IMR-90 (cell line): Measurements from ENCODE around the gene PLSCR5.

ENCODE experiments used
- MAFK ChIP-seq: IDR thresholded peaks from 2 replicates; pipeline ENCODE4 v1.6.1; 2012; ENCODE audit warnings: low read depth, low read length, improper control_type of control experiment
- NFE2L2 ChIP-seq: fragments of 150-350 bp; IDR thresholded peaks from 2 replicates; pipeline ENCODE4 v1.6.1; 2016; ENCODE audit warnings: low read depth, mild to moderate bottlenecking, low read length
- POLR2A ChIP-seq: IDR thresholded peaks from 2 replicates; pipeline ENCODE4 v1.6.1; 2012; ENCODE audit warnings: mild to moderate bottlenecking, low read depth, low read length
- TF ChIP-seq, protein P1 (sequence below): conservative IDR thresholded peaks from 2 replicates; pipeline ENCODE4 v1.5.1; 2012; ENCODE audit warnings: mild to moderate bottlenecking, low read depth, low read length, improper control_type of control experiment

DNA sequence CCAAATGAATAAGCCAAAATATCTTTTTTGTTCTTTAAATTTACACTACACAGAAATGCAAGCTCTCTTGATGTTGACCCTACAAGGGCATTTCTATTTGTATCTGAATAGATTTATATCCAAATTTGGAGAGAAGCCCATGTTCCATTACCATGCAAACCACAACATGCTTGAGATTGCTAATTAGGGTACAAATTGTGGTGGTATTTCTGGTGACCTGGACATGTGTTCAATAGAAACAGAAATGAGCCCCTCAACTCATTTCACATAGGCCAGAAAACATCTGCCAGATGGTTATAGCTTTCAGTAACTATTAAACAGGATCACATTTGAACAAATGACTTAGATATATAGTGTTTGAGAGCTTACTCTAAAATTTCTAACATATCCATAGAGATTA lies 23.5 kb upstream of the PLSCR5 start:
- TF ChIP-seq, protein P1, sequence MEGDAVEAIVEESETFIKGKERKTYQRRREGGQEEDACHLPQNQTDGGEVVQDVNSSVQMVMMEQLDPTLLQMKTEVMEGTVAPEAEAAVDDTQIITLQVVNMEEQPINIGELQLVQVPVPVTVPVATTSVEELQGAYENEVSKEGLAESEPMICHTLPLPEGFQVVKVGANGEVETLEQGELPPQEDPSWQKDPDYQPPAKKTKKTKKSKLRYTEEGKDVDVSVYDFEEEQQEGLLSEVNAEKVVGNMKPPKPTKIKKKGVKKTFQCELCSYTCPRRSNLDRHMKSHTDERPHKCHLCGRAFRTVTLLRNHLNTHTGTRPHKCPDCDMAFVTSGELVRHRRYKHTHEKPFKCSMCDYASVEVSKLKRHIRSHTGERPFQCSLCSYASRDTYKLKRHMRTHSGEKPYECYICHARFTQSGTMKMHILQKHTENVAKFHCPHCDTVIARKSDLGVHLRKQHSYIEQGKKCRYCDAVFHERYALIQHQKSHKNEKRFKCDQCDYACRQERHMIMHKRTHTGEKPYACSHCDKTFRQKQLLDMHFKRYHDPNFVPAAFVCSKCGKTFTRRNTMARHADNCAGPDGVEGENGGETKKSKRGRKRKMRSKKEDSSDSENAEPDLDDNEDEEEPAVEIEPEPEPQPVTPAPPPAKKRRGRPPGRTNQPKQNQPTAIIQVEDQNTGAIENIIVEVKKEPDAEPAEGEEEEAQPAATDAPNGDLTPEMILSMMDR = no peak
- TF ChIP-seq POLR2A (no peak), MAFK (no peak), NFE2L2 (no peak)
